Fibroblast of lung (primary cell): ENCODE results near the gene RBM20.

ENCODE experiments used
- EZH2 ChIP-seq: IDR thresholded peaks from 2 replicates; pipeline ENCODE4 v1.5.1; 2012; ENCODE audit warnings: low read length, control low read depth, mild to moderate bottlenecking; ENCODE audit errors: missing control alignments
- TF ChIP-seq, protein P1 (sequence below), 2 donors: IDR thresholded peaks in 1 of 2; conservative IDR thresholded peaks in 1 of 2; 1 replicate in 1 of 2; 2 replicates in 1 of 2; pipeline ENCODE4 v1.5.1; 2011 to 2012; ENCODE audit warnings: low read length in 2 of 2, control low read depth in 1 of 2, inconsistent platforms in 1 of 2, low read depth in 1 of 2, mild to moderate bottlenecking in 1 of 2

DNA sequence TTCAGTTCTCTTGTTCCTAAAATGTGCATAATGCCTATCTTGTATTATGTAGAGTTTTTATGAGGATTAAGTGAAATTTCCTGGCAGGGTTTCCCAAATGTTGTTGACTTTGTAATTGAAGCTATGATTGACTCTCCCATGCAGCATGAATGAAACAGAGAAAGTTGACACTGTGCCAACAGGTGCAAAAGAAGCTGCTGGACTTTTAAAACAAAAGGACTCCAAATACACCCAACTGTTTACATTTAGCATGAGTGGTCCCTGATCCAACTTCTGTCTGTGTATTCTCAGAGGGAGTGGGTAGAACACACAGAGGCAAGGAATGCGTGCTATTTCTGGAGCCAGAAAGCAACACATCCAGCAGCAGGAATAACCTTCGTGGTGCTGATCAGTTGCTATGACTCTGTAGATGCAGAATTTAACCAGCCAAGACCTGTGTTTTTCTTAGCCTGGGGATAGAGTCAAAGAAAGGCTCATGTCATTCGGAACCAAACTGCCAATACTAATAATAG is 14.4 kb upstream of the RBM20 start:
- TF ChIP-seq, protein P1, sequence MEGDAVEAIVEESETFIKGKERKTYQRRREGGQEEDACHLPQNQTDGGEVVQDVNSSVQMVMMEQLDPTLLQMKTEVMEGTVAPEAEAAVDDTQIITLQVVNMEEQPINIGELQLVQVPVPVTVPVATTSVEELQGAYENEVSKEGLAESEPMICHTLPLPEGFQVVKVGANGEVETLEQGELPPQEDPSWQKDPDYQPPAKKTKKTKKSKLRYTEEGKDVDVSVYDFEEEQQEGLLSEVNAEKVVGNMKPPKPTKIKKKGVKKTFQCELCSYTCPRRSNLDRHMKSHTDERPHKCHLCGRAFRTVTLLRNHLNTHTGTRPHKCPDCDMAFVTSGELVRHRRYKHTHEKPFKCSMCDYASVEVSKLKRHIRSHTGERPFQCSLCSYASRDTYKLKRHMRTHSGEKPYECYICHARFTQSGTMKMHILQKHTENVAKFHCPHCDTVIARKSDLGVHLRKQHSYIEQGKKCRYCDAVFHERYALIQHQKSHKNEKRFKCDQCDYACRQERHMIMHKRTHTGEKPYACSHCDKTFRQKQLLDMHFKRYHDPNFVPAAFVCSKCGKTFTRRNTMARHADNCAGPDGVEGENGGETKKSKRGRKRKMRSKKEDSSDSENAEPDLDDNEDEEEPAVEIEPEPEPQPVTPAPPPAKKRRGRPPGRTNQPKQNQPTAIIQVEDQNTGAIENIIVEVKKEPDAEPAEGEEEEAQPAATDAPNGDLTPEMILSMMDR (conservative IDR thresholded peaks at IDR 0.05 in 1 of 2, IDR thresholded peaks at IDR 0.05 in 1 of 2; ENCODE audit: low read depth in 1 of 2, low read length in 2 of 2): no peak
- no peak for TF ChIP-seq EZH2
